ENCODE data around the gene TRIM63. TPM values are rescaled to one million over a fixed set of nuclear protein-coding genes. Genes with fewer than 3 reads are reported as not detected.
A peak's percentile ranks its signal among the peaks of the same experiment; 100 is the strongest.

Gene TRIM63
- total RNA-seq, 1 experiment from 2014 or later: not detected

GRCh38 chr1:26110731-26111529, 43.5 kb upstream of the TRIM63 start:
- Histone ChIP-seq H3K23ac (ENCODE audit: insufficient read length, low read depth, low read length) (no peak overlapping the region), H2BK120ac (ENCODE audit: low read depth, low read length, poor library complexity, severe bottlenecking) (no peak overlapping the region), H3K14ac (ENCODE audit: insufficient read depth, low read length) (peak overlapping the region; percentile 55; the same call in 1 of the 2 replicates), H3K9me3 (ENCODE audit: control insufficient read depth, low read depth, low read length) (no peaks in the 10 kb centered on the region), H3K27me3 (ENCODE audit: insufficient read depth, low read length) (no peaks in the 10 kb centered on the region), H2AK5ac (ENCODE audit: insufficient read length, low read length) (no peak overlapping the region), H4K91ac (ENCODE audit: insufficient read length, low read depth, low read length) (no peak overlapping the region), H3K56ac (ENCODE audit: insufficient read length, low read depth, low read length) (no peak overlapping the region), H3K9ac (ENCODE audit: extremely low read depth, insufficient read length, low read length) (peak overlapping the region; percentile 80), H3K4me2 (ENCODE audit: insufficient read depth, insufficient read length, low read length) (peak overlapping the region; percentile 93), H2BK20ac (ENCODE audit: low read depth, low read length, poor library complexity, severe bottlenecking) (no peak overlapping the region), H2BK15ac (ENCODE audit: low read depth, low read length) (no peak overlapping the region), H3K4me1 (ENCODE audit: insufficient read depth, low read length) (no peaks in the 10 kb centered on the region), H2BK12ac (ENCODE audit: insufficient read length, low read depth, low read length) (no peak overlapping the region), H4K20me1 (ENCODE audit: control insufficient read depth, insufficient read depth, insufficient read length) (no peaks in the 10 kb centered on the region), H3T11ph (ENCODE audit: low read length) (no peak overlapping the region), H3K27ac (ENCODE audit: insufficient read length, low read depth, low read length) (no peak overlapping the region), H3K79me1 (ENCODE audit: insufficient read depth, low read depth, low read length, poor library complexity, severe bottlenecking) (no peaks in the 10 kb centered on the region), H3K18ac (ENCODE audit: insufficient read length, low read depth, low read length) (no peak overlapping the region), H3K79me2 (ENCODE audit: insufficient read depth, low read length) (no peaks in the 10 kb centered on the region), H2BK5ac (ENCODE audit: insufficient read length, low read length) (no peak overlapping the region), H2AFZ (ENCODE audit: low read length) (no peak overlapping the region), H4K8ac (replicated peaks; ENCODE audit: insufficient read length, low read depth, low read length) (no peak overlapping the region), H3K4ac (ENCODE audit: low read depth, low read length) (no peak overlapping the region), H3K23me2 (ENCODE audit: insufficient read length, low read depth, low read length, poor library complexity, severe bottlenecking) (peaks cover 11% of the 10 kb centered on the region), H4K5ac (ENCODE audit: insufficient read length, low read depth, low read length) (no peak overlapping the region)
- DNase-seq: peak; percentile 71
- Mint-ChIP-seq H3K4me1 (peaks cover 18% of the 10 kb centered on the region in 2 experiments), H3K4me3 (peak overlapping the region; percentile 86 to 97), H3K36me3 (ENCODE audit: insufficient read depth in 1 of 3, low read depth in 3 of 3) (peaks cover 2 to 14% (median 7%) of the 10 kb centered on the region in 3 experiments; a peak in 5 of 7 replicates), H3K27me3 (ENCODE audit: low read depth) (peaks cover 16% of the 10 kb centered on the region), H3K9me3 (peaks cover 0 to 2% of the 10 kb centered on the region in 2 experiments; a peak in 1 of 5 replicates), H3K27ac (peak overlapping the region in 2 of 3 experiments; percentile 74 to 76; a peak in 4 of 7 replicates)
- no CpG with 5 or more reads among the region's 85 CpGs for WGBS (ENCODE audit: extremely low coverage, insufficient read length, low lambda C conversion rate)
- no peak for TF ChIP-seq CTCF (conservative IDR thresholded peaks at IDR 0.05)
